Cerebellar nuclear complex (tissue), 1 donor: ENCODE data around the gene CDC25A.
"Not testable (repeated sequence)": the region's sequence is repeated elsewhere in the genome, so short reads cannot be mapped to it uniquely, and the experiment has no call there.

Experiments
- DNase-seq, 2 experiments: peaks; one replicate each; lab custom pipeline; 2025; lab: John Stamatoyannopoulos, UW

Gene CDC25A

DNA sequence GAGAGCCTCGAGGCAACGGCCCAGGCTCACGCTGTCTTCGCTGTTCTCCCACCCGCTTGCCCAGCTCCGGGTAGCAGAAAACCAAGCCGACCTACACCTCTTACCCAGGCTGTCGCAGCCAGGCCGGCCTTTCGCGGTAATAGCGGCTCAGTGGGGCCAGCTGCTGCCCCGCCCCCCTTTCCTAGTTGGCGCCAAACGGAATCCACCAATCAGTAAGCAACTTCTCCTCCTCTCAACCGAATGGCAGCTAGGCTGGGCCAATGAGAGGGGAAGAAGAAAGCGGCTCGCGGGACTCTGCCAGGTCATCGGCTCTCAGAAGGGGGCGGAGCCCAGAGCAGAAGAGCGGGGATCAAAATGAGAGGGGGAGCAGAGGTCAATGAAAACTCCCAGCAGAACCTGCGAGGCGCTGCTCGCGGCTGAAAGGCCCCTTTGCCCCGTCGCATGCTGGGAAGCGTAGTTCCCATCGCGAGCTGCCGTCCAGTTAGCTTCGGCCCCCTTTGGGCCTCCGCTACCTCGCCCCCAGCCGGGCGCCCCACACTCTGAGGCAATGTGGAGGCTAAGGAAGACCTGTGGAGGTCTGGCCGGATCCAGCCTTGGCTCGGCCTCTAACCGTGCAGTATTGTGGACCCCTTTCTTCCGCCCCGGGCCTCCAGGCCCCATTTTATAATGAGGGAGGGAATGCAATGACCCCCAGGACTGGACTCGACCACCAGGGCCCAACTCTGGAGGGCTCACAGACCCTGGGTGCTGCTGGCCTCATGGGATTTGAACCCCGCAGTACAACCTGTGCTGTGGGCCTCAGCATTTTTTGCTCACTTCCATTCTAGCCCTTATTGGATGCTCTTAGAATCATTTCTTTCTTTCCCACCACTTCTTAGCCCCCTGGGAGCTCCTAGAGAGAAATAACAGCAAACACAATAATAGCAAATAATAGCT, at the start of gene CDC25A:
Gene CDC25A (minus strand): TSS at position 152 of the 936 bp plus-strand sequence. CDS start 470 bp downstream, outside the sequence.
- peak; percentile 74 to 96 for DNase-seq

- no peak for DNase-seq
Measured at GRCh38 chr3:48236531-48236930, 48.3 kb upstream of the CDC25A start.

DNA sequence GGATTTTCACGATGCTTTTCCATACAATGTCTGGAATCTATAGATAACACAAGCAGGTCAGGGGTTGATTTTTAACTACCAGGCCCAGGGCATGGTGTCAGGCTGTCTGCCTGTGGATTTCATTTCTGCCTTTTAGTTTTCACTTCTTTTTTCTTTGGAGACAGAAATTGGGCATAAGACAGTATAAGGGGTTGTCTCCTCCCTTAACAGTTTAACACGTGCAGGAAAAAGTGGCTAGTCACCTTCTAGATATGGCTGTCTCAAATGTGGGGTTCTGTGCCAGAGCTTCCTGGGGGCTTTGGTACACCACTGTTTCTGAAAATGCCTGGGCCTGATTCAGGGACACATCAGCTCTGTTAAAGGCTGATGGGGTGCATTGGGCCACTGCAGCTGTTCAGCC, 45.3 kb upstream of the CDC25A start:
- DNase-seq = no peak

- DNase-seq = peak in 1 of 2 experiments; percentile 23
Measured at GRCh38 chr3:48232734-48233133, 44.5 kb upstream of the CDC25A start.

DNA sequence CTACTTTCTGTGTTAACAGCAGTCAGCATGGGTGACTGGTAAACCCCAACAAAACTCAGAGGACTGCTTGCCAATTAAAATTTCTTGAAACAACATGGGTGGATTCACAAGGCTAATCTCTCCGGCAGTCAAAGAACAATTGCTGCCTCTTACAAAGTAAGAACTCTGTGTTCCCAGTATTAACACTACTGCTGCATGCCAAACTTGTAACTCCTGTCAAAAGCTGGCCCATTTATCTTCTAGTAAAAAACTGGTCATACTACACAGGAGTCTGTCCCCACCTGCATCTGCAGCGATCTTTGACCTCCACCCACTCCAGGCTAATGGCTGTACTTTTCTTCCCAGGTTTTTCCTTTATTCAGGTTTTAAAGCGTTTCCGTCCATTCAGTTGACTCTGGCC, 44.0 kb upstream of the CDC25A start:
- DNase-seq = no peak

GRCh38 chr3:48226939-48227338, 38.7 kb upstream of the CDC25A start:
- no peak for DNase-seq

DNA sequence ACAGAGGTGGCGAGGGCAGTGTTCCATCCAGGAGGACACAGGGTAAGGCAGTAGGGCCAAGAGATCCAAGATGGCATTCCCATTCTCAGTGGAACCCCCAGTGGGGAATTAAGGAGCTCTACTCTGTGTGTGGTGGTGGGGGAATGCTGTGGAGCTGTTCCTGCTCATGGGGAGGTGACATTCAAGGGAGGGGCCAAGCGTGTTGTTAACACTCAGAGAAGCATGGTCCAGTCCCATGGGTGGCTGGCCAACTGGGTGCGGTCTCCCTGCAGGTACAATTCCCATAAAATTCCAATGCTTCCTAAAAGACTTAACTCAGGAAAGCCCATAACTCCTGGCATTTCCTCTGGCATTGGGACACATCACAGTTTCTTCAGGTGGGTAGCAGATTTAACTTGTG, 37.4 kb upstream of the CDC25A start:
- DNase-seq = no peak

GRCh38 chr3:48222616-48223513, 34.6 kb upstream of the CDC25A start, which contains the start of gene CAMP:
Gene CAMP (plus strand): TSS chr3:48223495. CDS start chr3:48223512, 17 bp downstream.
- DNase-seq = no peak

DNA sequence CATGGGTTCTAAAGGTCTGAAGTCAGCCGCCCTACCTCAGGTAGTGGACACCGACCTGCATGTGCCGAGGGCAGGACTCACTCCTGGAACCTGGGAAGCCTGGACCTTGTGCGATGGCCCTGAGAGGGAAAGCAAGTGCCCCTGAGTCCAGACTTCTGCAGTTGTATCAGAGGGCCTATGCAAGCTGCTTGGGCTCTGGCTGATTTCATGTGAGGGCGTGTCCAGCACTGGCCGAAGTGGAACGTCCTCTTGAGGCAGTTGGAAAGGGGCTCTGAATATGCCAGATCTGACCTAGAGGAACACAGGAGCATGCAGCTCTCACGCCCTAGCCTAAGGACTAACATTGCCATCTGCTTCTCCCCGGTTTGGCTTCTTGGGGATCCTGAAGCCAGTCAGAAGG, 32.5 kb upstream of the CDC25A start:
- DNase-seq = no peak

DNA sequence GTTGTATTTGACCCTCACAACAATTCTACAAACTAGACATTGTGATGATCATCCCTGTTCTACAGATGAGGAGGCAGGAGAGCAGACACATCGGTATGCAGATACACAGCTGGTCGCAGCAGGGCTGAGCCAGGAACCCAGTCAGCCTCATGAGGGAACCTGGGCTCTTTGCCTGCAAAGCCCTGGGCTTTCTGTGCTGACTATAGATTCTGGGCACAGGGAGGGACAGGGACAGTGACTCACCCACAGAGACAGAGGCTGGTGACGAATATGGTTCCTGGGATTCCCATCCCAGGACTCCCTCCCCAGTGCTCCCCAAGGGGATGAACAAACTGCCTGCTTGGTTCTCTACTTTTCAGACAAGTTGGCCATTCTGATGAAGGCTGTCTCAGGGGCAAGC, 31.3 kb upstream of the CDC25A start:
- DNase-seq = no peak

DNA sequence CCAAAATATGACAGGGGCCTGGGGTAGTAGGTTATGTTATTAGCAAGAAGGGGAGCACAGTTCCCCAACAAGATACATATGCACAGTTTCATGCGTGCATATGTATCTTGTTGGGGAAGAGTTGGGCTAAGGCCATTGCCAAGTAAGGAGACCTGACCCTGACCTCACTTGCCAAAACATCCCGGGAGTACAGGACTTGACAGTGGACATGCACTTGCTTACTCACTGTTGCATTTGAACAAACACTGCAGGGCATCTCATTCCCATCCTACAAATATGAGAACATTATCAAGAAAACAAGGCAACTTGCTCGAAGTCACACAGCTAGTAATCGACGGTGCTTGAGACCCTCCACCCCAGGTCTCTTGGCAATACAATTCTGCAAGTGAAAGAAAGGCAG, 30.3 kb upstream of the CDC25A start:
- DNase-seq = no peak

GRCh38 chr3:48217449-48217848, 29.2 kb upstream of the CDC25A start:
- DNase-seq = no peak

GRCh38 chr3:48215876-48216275, 27.7 kb upstream of the CDC25A start:
- DNase-seq = no peak

DNA sequence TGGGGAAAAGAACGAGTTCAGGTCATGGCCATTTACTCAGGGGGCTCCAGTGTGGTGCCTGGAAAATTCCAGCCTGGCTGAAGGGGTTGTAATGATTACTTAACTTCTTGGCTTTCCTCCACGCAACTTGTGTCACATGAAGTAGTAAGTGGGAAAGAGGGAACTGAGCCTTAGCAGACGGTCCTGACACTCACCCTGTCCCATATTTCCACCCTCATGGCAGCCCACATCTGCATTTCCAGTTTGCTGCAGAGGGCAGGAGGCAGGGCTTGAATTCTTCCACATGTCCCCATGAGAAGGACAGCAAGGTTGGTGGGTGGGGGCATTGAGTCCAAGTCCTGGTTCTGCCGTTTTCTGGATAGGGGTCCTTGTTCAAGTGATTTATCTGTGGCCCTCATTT, 27.2 kb upstream of the CDC25A start:
- no peak for DNase-seq

- no peak for DNase-seq
Measured at GRCh38 chr3:48215019-48215418, 26.8 kb upstream of the CDC25A start.

DNA sequence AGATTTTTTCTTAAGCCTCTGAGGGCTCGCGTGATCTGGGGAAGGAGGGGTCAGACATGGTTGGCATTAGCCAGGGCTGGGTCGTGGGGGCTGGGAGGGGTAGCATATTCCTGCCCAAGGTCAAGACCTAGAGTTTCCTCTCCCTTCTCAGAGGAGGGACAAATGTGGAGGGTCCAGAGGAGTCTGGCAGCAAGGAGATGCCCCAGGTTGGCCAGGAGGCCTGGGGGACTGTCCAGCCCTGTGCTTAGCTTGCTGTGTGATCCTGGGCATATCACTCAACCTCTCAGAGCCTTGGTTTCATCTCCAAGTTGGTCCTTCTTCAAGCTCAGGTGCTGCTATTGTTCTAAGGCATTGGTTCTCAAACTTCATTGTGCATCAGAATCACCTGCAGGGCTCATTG, 26.0 kb upstream of the CDC25A start:
- DNase-seq = no peak

DNA sequence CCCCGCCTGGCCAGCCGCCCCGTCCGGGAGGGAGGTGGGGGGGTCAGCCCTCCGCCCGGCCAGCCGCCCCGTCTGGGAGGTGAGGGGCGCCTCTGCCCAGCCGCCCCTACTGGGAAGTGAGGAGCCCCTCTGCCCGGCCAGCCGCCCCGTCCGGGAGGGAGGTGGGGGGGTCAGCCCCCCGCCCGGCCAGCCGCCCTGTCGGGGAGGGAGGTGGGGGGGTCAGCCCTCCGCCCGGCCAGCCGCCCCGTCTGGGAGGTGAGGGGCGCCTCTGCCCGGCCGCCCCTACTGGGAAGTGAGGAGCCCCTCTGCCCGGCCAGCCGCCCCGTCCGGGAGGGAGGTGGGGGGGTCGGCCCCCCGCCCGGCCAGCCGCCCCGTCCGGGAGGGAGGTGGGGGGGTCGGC, 23.6 kb upstream of the CDC25A start:
- DNase-seq = not testable (repeated sequence)

GRCh38 chr3:48210534-48210933, 22.3 kb upstream of the CDC25A start:
- DNase-seq = not testable (repeated sequence)

DNA sequence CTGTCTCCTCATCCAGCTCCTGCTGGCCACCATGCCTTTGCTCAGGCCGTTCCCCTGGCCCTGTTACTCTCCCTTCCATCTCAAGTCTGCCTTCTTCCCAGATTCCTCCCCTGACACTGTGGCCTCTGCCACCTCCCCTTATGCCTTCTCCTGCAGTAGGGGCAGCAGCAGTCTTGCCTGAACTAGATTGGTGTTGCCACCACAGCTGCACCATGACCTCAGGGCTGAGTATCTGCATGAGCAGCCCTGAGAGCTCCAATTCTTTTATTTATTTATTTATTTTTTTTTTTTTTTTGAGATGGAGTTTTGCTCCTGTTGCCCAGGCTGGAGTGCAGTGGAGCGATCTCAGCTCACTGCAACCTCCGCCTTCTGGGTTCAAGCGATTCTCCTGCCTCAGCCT, 21.2 kb upstream of the CDC25A start:
- DNase-seq = no peak

DNA sequence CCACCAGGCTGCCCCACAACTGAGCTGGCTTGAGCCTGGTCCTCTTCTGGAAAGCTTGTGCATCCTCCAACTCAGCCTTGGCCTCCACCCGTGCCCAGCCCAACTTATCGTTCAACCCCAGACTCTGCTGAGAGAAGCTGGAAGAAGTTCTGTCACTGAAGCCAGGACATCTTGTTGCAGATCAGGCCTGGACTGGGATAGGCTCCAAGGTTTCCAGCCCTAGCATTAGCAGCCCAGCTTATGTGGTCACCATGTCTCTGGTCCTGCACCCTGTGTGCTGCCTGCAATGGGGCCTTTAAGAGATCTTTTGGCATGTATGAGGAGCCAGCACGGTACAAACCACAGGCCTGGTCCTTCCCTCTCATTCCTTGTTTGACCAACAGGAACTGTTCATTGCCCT, 19.9 kb upstream of the CDC25A start:
- no peak for DNase-seq

DNA sequence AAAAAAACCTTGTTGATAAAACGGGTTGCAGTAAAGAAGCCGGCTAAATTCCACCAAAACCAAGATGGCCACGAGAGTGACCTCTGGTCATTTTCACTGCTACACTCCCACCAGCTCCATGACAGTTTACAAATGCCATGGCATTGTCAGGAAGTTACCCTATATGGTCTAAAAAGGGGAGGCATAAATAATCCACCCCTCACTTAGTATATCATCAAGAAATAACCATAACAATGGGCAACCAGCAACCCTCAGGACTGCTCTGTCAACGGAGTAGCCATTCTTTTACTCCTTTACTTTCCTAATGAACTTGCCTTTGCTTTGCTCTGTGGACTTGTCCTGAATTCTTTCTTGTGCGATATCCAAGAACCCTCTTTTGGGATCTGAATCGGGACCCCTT, 14.4 kb upstream of the CDC25A start:
- DNase-seq = no peak

GRCh38 chr3:48199117-48199516, 10.9 kb upstream of the CDC25A start:
- DNase-seq = no peak

GRCh38 chr3:48196611-48197010, 8.4 kb upstream of the CDC25A start:
- no peak for DNase-seq
